Occipital lobe (tissue), 1 donor: Measurements from ENCODE around the gene FGG. TPM values are rescaled to one million over a fixed set of nuclear protein-coding genes. Genes with fewer than 3 reads are reported as not detected.

ENCODE experiments used
- total RNA-seq: library from RNA; depleted of rRNA; stranded (reverse); fragments of >200 nt; gene quantifications from one replicate; pipeline ENCODE4 v1.2.3, GENCODE V29; 2014

The FGG gene
- total RNA-seq, 1 donor from 2014 or later, result 3.1 TPM

Other genes with a start within 250 kb of the FGG start
- gene DCHS2, start 120.9 kb downstream of the FGG start, total RNA-seq, result 3.7 TPM
- gene PLRG1, start 62.3 kb downstream of the FGG start, total RNA-seq, result 81.1 TPM
- gene FGB, start 49.6 kb downstream of the FGG start, total RNA-seq, result 2.8 TPM
- gene FGA, start 21.9 kb downstream of the FGG start, total RNA-seq, result 2.8 TPM
- 0.78 TPM for gene LRAT, start 131.3 kb upstream of the FGG start, total RNA-seq
- 0.31 TPM for gene RBM46, start 168.6 kb upstream of the FGG start, total RNA-seq